GM19193 (cell line): ENCODE measurements around the gene APOB.

Experiments
- POLR2A ChIP-seq: IDR thresholded peaks from 4 replicates; pipeline ENCODE4 v1.6.1; 2011; ENCODE audit not compliant: insufficient read depth, insufficient read length; ENCODE audit errors: extremely low read depth

The APOB gene

DNA sequence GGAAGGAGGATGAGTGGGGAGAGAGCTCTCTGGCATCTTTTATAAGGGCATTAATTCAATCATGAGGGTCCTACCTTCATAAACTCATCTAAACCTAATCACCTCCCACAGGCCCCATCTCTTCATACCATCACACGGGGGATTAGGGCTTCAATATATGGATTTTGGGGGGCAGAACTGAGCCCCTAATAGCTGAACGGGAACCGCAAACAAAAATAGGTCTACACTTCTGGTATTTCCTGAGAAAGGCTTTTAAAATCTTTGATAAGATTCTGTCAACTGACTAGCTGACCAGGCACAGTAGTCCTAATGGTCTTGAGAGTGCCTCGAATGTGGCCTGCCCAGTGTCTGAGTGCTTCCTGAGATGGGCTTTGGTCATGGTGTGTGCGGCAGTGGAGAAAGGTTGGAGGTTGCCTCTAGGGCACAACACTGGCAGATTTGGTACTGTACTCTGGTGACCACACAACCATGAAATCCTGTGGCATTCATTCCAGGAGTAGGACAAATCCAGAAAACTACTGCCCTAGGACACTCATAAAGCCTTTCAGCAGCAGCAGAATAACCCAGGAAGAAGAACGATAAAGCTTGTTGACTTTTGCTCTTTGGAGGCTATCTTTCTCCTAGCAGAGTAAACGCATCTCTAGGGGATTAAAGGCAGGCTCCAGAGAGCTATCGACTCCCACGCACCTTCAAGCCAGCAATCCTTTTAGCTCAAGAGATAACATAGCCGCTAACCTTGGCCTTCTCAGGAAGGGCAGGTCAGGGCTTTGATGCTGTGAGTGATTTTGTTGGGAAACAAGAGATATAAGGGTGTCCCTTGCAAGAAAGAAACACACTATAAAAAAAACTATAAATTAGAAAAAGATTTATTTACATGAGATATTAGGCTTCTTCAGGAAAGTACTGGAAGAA, 12.3 kb upstream of the APOB start:
- no peak for TF ChIP-seq POLR2A

DNA sequence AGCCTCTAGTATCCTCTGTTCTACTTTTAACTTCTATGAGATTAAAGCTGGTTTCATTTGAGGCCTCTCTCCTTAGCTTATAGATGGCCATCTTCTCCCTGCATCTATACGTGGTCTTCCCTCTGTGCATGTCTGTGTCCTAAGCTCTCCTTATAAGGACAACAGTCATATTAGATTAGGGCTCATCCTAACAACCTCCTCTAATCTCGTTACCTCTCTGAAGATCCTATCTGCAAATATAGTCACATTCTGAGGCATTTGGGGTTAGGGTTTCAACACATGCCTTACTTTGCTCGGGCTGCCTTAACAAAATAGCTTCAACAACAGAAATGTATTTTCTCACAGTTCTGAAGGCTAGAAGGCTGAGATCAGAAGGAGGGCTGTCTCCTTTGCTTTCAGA, 11.6 kb upstream of the APOB start:
- no peak for TF ChIP-seq POLR2A

DNA sequence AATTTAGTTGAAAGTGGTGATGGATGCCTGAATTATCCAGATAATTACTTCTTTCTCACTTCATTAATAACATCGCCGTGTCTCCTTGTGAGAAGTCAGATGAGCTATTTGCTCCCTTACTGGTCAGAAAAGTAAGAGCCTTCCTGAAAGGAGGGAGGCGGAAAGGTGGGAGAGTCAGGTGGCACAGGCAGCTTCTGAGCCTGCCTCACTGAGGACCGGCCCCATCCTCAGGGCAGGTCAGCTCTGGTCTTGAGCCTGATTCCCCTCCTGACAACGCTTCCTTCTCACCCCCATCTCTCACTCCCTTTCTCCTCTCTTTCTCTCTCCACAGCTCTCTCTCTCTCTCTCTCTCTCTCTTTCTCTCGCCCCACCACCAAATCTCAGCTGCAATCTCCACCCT, 10.1 kb upstream of the APOB start:
- TF ChIP-seq POLR2A, result no peak

DNA sequence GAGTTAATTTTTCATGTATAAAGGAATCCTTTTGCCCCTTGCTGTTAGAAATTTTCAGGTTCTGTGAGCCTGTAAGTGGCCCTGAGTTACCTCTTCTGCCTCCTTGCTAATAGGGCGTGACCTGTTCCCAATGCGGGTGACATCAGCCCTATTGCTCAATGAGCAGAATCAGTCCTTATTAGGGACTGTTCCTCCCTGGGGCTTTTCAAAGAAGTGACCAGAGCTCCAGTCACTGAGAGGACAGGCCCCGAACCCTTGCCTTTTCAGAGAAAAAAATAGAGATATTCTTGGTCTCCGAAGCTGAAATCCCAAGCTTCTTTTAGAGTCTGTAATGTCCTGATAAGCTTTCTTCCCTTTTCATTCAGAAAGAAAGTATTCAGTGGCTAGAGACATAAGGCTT, 8.2 kb upstream of the APOB start:
- TF ChIP-seq POLR2A, result no peak

- TF ChIP-seq POLR2A, result no peak
Observed at GRCh38 chr2:21050164-21050563, 6.3 kb upstream of the APOB start.

DNA sequence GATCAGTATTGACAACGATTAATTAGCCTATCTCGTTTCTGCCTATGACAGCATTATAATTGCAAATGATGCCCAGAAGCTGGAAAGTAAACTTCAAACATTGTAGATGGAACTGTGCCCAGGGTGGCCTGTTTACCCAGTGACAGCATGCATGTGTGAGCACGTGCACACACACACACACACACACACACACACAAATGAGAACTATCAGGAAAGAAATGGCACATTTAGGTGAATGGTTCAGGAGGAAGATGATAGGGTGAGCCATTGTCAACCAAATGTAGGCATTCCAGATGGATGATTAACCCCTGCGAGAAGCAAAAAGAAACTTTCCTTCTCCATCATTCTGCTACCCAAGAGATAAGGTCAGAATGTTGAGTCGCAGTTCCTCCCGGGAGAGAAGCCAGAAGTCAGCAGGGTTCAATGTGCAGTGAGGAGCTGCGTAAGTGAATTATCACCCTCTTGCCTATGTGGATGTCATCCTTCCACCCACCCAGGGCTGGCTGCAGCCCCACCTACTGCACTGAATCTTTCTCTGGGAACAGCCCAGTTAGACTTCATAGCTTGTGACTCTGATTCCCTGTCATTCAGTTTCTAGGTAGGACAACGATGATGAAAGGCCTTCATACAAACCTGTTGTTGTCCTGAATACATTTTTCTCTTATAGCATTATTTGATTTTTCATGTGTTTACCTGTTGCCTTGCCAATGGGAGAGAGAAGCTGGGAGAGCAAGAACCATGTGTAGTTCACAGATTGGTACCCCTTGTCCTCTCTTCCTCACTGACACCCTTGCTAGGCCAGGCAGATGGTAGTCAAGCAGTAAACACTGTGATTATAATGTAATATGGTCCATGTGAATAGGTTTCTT, 3.5 kb upstream of the APOB start:
- TF ChIP-seq POLR2A, result no peak

GRCh38 chr2:21046506-21046905, 2.6 kb upstream of the APOB start:
- no peak for TF ChIP-seq POLR2A

GRCh38 chr2:21044694-21045371, 960 bp upstream of the APOB start:
- no peak for TF ChIP-seq POLR2A

DNA sequence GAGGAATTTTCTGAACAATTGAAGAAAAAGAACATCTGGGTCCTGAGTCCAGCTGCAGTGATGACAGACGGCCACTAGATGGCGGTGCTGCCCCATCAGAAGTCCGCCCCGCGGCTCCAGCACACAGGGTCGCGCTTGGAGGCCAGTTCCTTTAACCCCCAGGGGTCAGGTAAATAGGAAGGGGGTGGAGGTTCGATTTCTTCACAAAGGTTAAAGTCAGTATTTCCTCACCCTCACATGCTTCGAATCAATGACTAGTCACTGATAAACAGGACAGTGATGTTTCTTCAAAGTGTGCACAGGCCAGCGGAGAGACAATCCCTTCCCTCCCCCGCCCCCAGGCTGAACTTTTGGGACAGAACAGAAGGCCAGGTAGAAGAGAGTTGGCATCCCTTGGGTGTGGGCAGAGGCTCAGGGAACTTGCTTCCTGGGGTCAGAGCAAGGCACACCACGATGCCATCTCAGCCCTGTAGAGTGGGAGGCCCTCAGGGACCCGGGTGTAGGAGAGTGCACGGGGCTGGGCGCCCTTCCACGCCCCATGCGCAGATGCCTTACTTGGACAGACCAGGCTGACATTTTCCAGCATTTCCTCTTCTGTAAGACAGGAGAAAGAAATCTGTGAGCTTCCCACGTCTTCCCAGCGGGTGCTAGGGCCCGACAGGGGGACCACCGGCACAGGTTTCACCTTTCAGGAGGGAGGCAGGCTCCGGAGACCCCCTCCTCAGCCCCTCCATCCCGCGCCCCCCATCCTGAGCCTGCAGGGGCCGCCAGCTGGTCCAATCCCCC, 722 bp downstream of the APOB start:
- TF ChIP-seq POLR2A, result no peak

- no peak for TF ChIP-seq POLR2A
Observed at GRCh38 chr2:21042708-21042957, 1.2 kb downstream of the APOB start.

- no peak for TF ChIP-seq POLR2A
Observed at GRCh38 chr2:21041943-21042707, 1.7 kb downstream of the APOB start.

DNA sequence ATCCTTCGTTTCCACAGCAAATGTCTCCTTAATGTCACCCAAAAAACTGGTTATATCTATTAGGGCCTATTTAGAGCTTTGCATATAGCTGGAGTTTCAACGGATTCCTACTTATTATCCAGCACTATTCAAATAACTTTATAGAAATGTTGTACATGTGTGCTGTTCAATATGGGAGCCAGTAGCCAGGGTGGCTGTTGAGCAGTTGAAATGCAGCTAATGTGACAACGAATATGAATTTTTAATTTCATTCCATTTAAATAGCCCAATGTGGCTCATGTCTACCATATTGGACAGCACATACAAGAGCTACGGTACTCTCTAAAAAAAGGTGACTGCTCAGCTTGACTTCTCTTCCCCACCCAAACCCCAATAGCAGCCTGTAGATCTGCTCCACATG, 2.4 kb downstream of the APOB start:
- no peak for TF ChIP-seq POLR2A

DNA sequence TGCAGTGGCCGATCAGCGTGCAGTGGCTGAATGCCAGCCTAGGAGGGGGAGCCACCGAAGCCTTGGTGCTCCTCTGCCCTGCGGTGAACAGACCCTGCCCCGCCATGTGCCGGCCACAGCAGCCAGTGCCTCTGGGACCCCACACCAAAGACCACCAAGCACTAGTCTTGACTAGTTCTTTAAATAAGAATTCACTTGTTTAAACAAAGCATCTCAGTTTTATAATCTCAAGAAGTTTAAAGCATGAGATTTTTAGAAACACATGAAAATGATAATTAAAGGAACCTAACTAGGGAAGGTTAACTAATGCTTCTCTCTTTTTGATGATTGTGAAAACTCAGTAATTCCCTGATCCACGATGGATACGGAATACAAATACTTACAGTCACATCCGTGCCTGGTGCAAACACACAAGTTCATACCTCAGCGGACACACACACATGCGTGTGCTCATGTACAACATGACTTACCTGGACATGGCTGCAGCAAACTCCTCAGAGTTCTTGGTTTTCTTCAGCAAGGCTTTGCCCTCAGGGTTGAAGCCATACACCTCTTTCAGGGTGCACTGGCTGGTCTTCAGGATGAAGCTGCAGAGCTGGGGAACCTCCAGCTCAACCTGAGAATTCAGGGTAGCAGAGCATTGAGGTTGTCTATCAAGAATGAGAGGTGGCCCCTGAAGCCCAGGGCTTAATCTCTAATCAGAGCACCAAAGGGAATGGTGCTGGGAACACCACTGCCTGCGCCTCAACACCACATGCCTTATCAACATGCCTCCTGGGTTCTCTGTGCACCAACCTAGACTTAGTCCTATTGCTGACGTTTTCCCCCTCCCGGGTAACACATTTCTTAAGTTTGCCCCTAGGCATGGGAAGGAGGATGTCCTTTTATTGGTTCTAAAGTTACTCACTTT, 3.1 kb downstream of the APOB start:
- no peak for TF ChIP-seq POLR2A
